Measurements from ENCODE around the gene FGD6. TPM values are rescaled to one million over a fixed set of nuclear protein-coding genes. Genes with fewer than 3 reads are reported as not detected.

FGD6 gene
- total and polyA plus RNA-seq, 2 donors (not counting 1 experiment from before 2014, with no cell fraction given) = 3.3 to 4.7 TPM

- no peak overlapping the region for H3K4me3 ChIP-seq (replicated peaks in 1 of 4; ENCODE audit: control extremely low read depth in 1 of 4, insufficient read depth in 1 of 4, low read depth in 3 of 4, low read length in 4 of 4)
- H3K9ac ChIP-seq (ENCODE audit: insufficient read depth, low read length) = no peak overlapping the region
- no peak overlapping the region for H2AFZ ChIP-seq (ENCODE audit: low read length)
- H3K9me3 ChIP-seq (ENCODE audit: control insufficient read depth, insufficient read depth, low read depth, low read length) = no peaks in the 10 kb centered on the region
- H3K36me3 ChIP-seq (ENCODE audit: control insufficient read depth, insufficient read depth, low read length) = no peaks in the 10 kb centered on the region
- no peaks in the 10 kb centered on the region for H3K79me2 ChIP-seq (ENCODE audit: control insufficient read depth, insufficient read depth, low read length)
- DNase-seq (ENCODE audit: low read depth in 2 of 2) = no peak
- no peaks in the 10 kb centered on the region for H3K27me3 ChIP-seq (ENCODE audit: control insufficient read depth, insufficient read depth, low read length)
- H3K27ac ChIP-seq (ENCODE audit: insufficient read depth, low read length) = no peak overlapping the region
- H3K4me1 ChIP-seq (ENCODE audit: control insufficient read depth, extremely low read depth, insufficient read depth, low read length) = no peaks in the 10 kb centered on the region
- no peaks in the 10 kb centered on the region for H4K20me1 ChIP-seq (ENCODE audit: control insufficient read depth, extremely low read depth, insufficient read depth, low read length)
- no peak for TF ChIP-seq EZH2 (IDR thresholded peaks at IDR 0.05; ENCODE audit: low read length, missing control alignments)
- no peak for TF ChIP-seq CTCF (conservative IDR thresholded peaks at IDR 0.05 in 1 of 2, IDR thresholded peaks at IDR 0.05 in 1 of 2; ENCODE audit: low read depth in 1 of 2, low read length in 2 of 2)
- H3K4me2 ChIP-seq (ENCODE audit: extremely low read depth, insufficient read depth, low read length) = no peak overlapping the region
These were observed 65.9 kb downstream of the FGD6 start for GRCh38 chr12:95151406-95151805.

- H3K4me3 ChIP-seq (replicated peaks in 1 of 4; ENCODE audit: control extremely low read depth in 1 of 4, insufficient read depth in 1 of 4, low read depth in 3 of 4, low read length in 4 of 4) = no peak overlapping the region
- no peaks in the 10 kb centered on the region for H3K36me3 ChIP-seq (ENCODE audit: control insufficient read depth, insufficient read depth, low read length)
- H3K27ac ChIP-seq (ENCODE audit: insufficient read depth, low read length) = no peak overlapping the region
- H2AFZ ChIP-seq (ENCODE audit: low read length) = no peak overlapping the region
- no peaks in the 10 kb centered on the region for H3K9me3 ChIP-seq (ENCODE audit: control insufficient read depth, insufficient read depth, low read depth, low read length)
- H4K20me1 ChIP-seq (ENCODE audit: control insufficient read depth, extremely low read depth, insufficient read depth, low read length) = no peaks in the 10 kb centered on the region
- H3K4me2 ChIP-seq (ENCODE audit: extremely low read depth, insufficient read depth, low read length) = no peak overlapping the region
- H3K4me1 ChIP-seq (ENCODE audit: control insufficient read depth, extremely low read depth, insufficient read depth, low read length) = no peaks in the 10 kb centered on the region
- no peaks in the 10 kb centered on the region for H3K27me3 ChIP-seq (ENCODE audit: control insufficient read depth, insufficient read depth, low read length)
- no peak for DNase-seq (ENCODE audit: low read depth in 2 of 2)
- no peak overlapping the region for H3K9ac ChIP-seq (ENCODE audit: insufficient read depth, low read length)
- H3K79me2 ChIP-seq (ENCODE audit: control insufficient read depth, insufficient read depth, low read length) = no peaks in the 10 kb centered on the region
- TF ChIP-seq CTCF (conservative IDR thresholded peaks at IDR 0.05 in 1 of 2, IDR thresholded peaks at IDR 0.05 in 1 of 2; ENCODE audit: low read depth in 1 of 2, low read length in 2 of 2) = no peak
- TF ChIP-seq EZH2 (IDR thresholded peaks at IDR 0.05; ENCODE audit: low read length, missing control alignments) = no peak
These were observed 66.8 kb downstream of the FGD6 start for GRCh38 chr12:95150501-95150900.

- Histone ChIP-seq H3K9me3 (ENCODE audit: control insufficient read depth, insufficient read depth, low read depth, low read length) (no peaks in the 10 kb centered on the region), H3K9ac (ENCODE audit: insufficient read depth, low read length) (no peak overlapping the region), H3K27ac (ENCODE audit: insufficient read depth, low read length) (no peak overlapping the region), H3K79me2 (ENCODE audit: control insufficient read depth, insufficient read depth, low read length) (no peaks in the 10 kb centered on the region), H3K36me3 (ENCODE audit: control insufficient read depth, insufficient read depth, low read length) (no peaks in the 10 kb centered on the region), H3K4me1 (ENCODE audit: control insufficient read depth, extremely low read depth, insufficient read depth, low read length) (no peaks in the 10 kb centered on the region), H4K20me1 (ENCODE audit: control insufficient read depth, extremely low read depth, insufficient read depth, low read length) (no peaks in the 10 kb centered on the region), H3K4me3 (replicated peaks in 1 of 4; ENCODE audit: control extremely low read depth in 1 of 4, insufficient read depth in 1 of 4, low read depth in 3 of 4, low read length in 4 of 4) (no peak overlapping the region), H3K4me2 (ENCODE audit: extremely low read depth, insufficient read depth, low read length) (no peak overlapping the region), H2AFZ (ENCODE audit: low read length) (no peak overlapping the region), H3K27me3 (ENCODE audit: control insufficient read depth, insufficient read depth, low read length) (no peaks in the 10 kb centered on the region)
- no peak for DNase-seq (ENCODE audit: low read depth in 2 of 2)
- no peak for TF ChIP-seq EZH2 (IDR thresholded peaks at IDR 0.05; ENCODE audit: low read length, missing control alignments)
- no peak for TF ChIP-seq CTCF (conservative IDR thresholded peaks at IDR 0.05 in 1 of 2, IDR thresholded peaks at IDR 0.05 in 1 of 2; ENCODE audit: low read depth in 1 of 2, low read length in 2 of 2)
These were observed 69.4 kb downstream of the FGD6 start for GRCh38 chr12:95147866-95148265.

Measured in fibroblast of lung (primary cell).